Measurements from ENCODE around the gene GSTCD. TPM values are rescaled to one million over a fixed set of nuclear protein-coding genes. Genes with fewer than 3 reads are reported as not detected.
"Not testable (repeated sequence)": the region's sequence is repeated elsewhere in the genome, so short reads cannot be mapped to it uniquely, and the experiment has no call there.

Gene GSTCD
- total RNA-seq, 2 experiments from 2014 or later = 9.9 to 13.8 TPM

- H3K36me3 Mint-ChIP-seq (ENCODE audit: low read depth) = peaks cover 65% of the 10 kb centered on the region
- DNase-seq, POLR2A ChIA-PET, H3K27ac Mint-ChIP-seq, H3K27me3 Mint-ChIP-seq, H3K4me3 Mint-ChIP-seq, H3K9me3 Mint-ChIP-seq, CTCF ChIA-PET, H3K4me1 Mint-ChIP-seq: not testable (repeated sequence)
These were observed 21.3 kb downstream of the GSTCD start for GRCh38 chr4:105729895-105730294.

GRCh38 chr4:105735217-105735616 is 26.6 kb downstream of the GSTCD start:
- POLR2A ChIA-PET, H3K27me3 Mint-ChIP-seq, DNase-seq, CTCF ChIA-PET, H3K27ac Mint-ChIP-seq, H3K4me3 Mint-ChIP-seq, H3K4me1 Mint-ChIP-seq: not testable (repeated sequence)
- H3K9me3 Mint-ChIP-seq = peaks cover 41% of the 10 kb centered on the region
- peaks cover 82% of the 10 kb centered on the region for H3K36me3 Mint-ChIP-seq (ENCODE audit: low read depth)

- H3K4me1 Mint-ChIP-seq = no peaks in the 10 kb centered on the region
- ChIA-PET CTCF (no interaction called here), POLR2A (no interaction called here)
- DNase-seq = no peak
- no peak overlapping the region for H3K27ac Mint-ChIP-seq
- peaks cover 28% of the 10 kb centered on the region for H3K9me3 Mint-ChIP-seq
- no peaks in the 10 kb centered on the region for H3K27me3 Mint-ChIP-seq
- peaks cover 35% of the 10 kb centered on the region for H3K36me3 Mint-ChIP-seq (ENCODE audit: low read depth)
- no peak overlapping the region for H3K4me3 Mint-ChIP-seq
These were observed 33.0 kb downstream of the GSTCD start for GRCh38 chr4:105741548-105741947.

- POLR2A ChIA-PET = no interaction called here
- H3K36me3 Mint-ChIP-seq (ENCODE audit: low read depth) = peaks cover 2% of the 10 kb centered on the region
These were observed 39.6 kb downstream of the GSTCD start for GRCh38 chr4:105748222-105748621.

GRCh38 chr4:105751718-105752299 is 43.2 kb downstream of the GSTCD start:
- no peaks in the 10 kb centered on the region for H3K4me1 Mint-ChIP-seq
- no peak for DNase-seq
- no peak overlapping the region for H3K27ac Mint-ChIP-seq
- peaks cover 2% of the 10 kb centered on the region for H3K36me3 Mint-ChIP-seq (ENCODE audit: low read depth)
- no peaks in the 10 kb centered on the region for H3K27me3 Mint-ChIP-seq
- H3K4me3 Mint-ChIP-seq = no peak overlapping the region
- POLR2A ChIA-PET = no interaction called here
- no peaks in the 10 kb centered on the region for H3K9me3 Mint-ChIP-seq
- CTCF ChIA-PET = no interaction called here

More at GRCh38 chr4:105748222-105748621, 39.6 kb downstream of the GSTCD start:
- no peak overlapping the region for H3K27ac Mint-ChIP-seq
- CTCF ChIA-PET = no interaction called here
- no peaks in the 10 kb centered on the region for H3K4me1 Mint-ChIP-seq
- H3K9me3 Mint-ChIP-seq = no peaks in the 10 kb centered on the region
- no peak for DNase-seq
- H3K4me3 Mint-ChIP-seq = no peak overlapping the region
- no peaks in the 10 kb centered on the region for H3K27me3 Mint-ChIP-seq

GRCh38 chr4:105753361-105753760 is 44.8 kb downstream of the GSTCD start:
- no peak for DNase-seq
- no peak overlapping the region for H3K27ac Mint-ChIP-seq
- ChIA-PET POLR2A (no interaction called here), CTCF (no interaction called here)
- H3K36me3 Mint-ChIP-seq (ENCODE audit: low read depth) = peaks cover 2% of the 10 kb centered on the region
- H3K9me3 Mint-ChIP-seq = no peaks in the 10 kb centered on the region
- no peaks in the 10 kb centered on the region for H3K27me3 Mint-ChIP-seq
- H3K4me3 Mint-ChIP-seq = no peak overlapping the region
- no peaks in the 10 kb centered on the region for H3K4me1 Mint-ChIP-seq

GRCh38 chr4:105755375-105755774 is 46.8 kb downstream of the GSTCD start:
- H3K36me3 Mint-ChIP-seq (ENCODE audit: low read depth) = no peaks in the 10 kb centered on the region
- DNase-seq = no peak
- H3K4me1 Mint-ChIP-seq = no peaks in the 10 kb centered on the region
- H3K9me3 Mint-ChIP-seq = no peaks in the 10 kb centered on the region
- H3K27me3 Mint-ChIP-seq = no peaks in the 10 kb centered on the region
- POLR2A ChIA-PET = no interaction called here
- H3K27ac Mint-ChIP-seq = no peak overlapping the region
- no peak overlapping the region for H3K4me3 Mint-ChIP-seq
- CTCF ChIA-PET = interaction anchor here (0.5 kb wide), 1 partner anchor 461 kb away, joined by 3 read pairs; no protein-coding TSS in a partner anchor

- no peak for DNase-seq
- POLR2A ChIA-PET = no interaction called here
- no peaks in the 10 kb centered on the region for H3K27me3 Mint-ChIP-seq
- no peaks in the 10 kb centered on the region for H3K9me3 Mint-ChIP-seq
- H3K27ac Mint-ChIP-seq = no peak overlapping the region
- CTCF ChIA-PET = no interaction called here
- H3K4me1 Mint-ChIP-seq = no peaks in the 10 kb centered on the region
- no peak overlapping the region for H3K4me3 Mint-ChIP-seq
- no peaks in the 10 kb centered on the region for H3K36me3 Mint-ChIP-seq (ENCODE audit: low read depth)
These were observed 50.4 kb downstream of the GSTCD start for GRCh38 chr4:105758958-105759357.

GRCh38 chr4:105765690-105766407 is 57.3 kb downstream of the GSTCD start:
- Mint-ChIP-seq H3K27me3 (no peaks in the 10 kb centered on the region), H3K9me3 (peaks cover 6% of the 10 kb centered on the region), H3K4me3 (no peak overlapping the region), H3K27ac (no peak overlapping the region), H3K4me1 (no peaks in the 10 kb centered on the region), H3K36me3 (ENCODE audit: low read depth) (peaks cover 3% of the 10 kb centered on the region)
- DNase-seq = no peak
- ChIA-PET POLR2A (no interaction called here), CTCF (no interaction called here)

- Mint-ChIP-seq H3K4me1 (no peaks in the 10 kb centered on the region), H3K9me3 (peaks cover 6% of the 10 kb centered on the region), H3K27ac (no peak overlapping the region), H3K36me3 (ENCODE audit: low read depth) (peaks cover 17% of the 10 kb centered on the region), H3K4me3 (no peak overlapping the region), H3K27me3 (no peaks in the 10 kb centered on the region)
- POLR2A ChIA-PET = no interaction called here
- no peak for DNase-seq
- CTCF ChIA-PET = no interaction called here
These were observed 59.0 kb downstream of the GSTCD start for GRCh38 chr4:105767579-105767978.

GRCh38 chr4:105770524-105770923 is 61.9 kb downstream of the GSTCD start:
- H3K4me3 Mint-ChIP-seq, H3K27ac Mint-ChIP-seq, CTCF ChIA-PET, POLR2A ChIA-PET, H3K4me1 Mint-ChIP-seq, H3K27me3 Mint-ChIP-seq, DNase-seq: not testable (repeated sequence)
- Mint-ChIP-seq H3K36me3 (ENCODE audit: low read depth) (peaks cover 30% of the 10 kb centered on the region), H3K9me3 (peaks cover 15% of the 10 kb centered on the region)

- DNase-seq, H3K27me3 Mint-ChIP-seq, H3K4me1 Mint-ChIP-seq, H3K27ac Mint-ChIP-seq, H3K4me3 Mint-ChIP-seq, CTCF ChIA-PET: not testable (repeated sequence)
- POLR2A ChIA-PET = interaction anchor here (0.6 kb wide), 1 partner anchor 59 kb away, joined by 3 read pairs; no protein-coding TSS in a partner anchor
- Mint-ChIP-seq H3K36me3 (ENCODE audit: low read depth) (peaks cover 30% of the 10 kb centered on the region), H3K9me3 (peaks cover 15% of the 10 kb centered on the region)
These were observed 63.5 kb downstream of the GSTCD start for GRCh38 chr4:105772065-105772464.

- peaks cover 26% of the 10 kb centered on the region for H3K36me3 Mint-ChIP-seq (ENCODE audit: low read depth)
- H3K9me3 Mint-ChIP-seq, H3K27me3 Mint-ChIP-seq, H3K27ac Mint-ChIP-seq, CTCF ChIA-PET, POLR2A ChIA-PET, DNase-seq, H3K4me1 Mint-ChIP-seq, H3K4me3 Mint-ChIP-seq: not testable (repeated sequence)
These were observed 67.3 kb downstream of the GSTCD start for GRCh38 chr4:105775760-105776415.

- Mint-ChIP-seq H3K36me3 (ENCODE audit: low read depth) (peaks cover 4% of the 10 kb centered on the region), H3K27me3 (no peaks in the 10 kb centered on the region), H3K4me3 (no peak overlapping the region), H3K4me1 (no peaks in the 10 kb centered on the region), H3K27ac (no peak overlapping the region), H3K9me3 (peaks cover 2% of the 10 kb centered on the region)
- CTCF ChIA-PET = no interaction called here
- POLR2A ChIA-PET = no interaction called here
- no peak for DNase-seq
These were observed 71.6 kb downstream of the GSTCD start for GRCh38 chr4:105780176-105780575.
